Muscle of leg (tissue), 11 donors: Measurements from ENCODE around the gene PPFIBP1. TPM values are rescaled to one million over a fixed set of nuclear protein-coding genes. Genes with fewer than 3 reads are reported as not detected.
A peak's percentile ranks its signal among the peaks of the same experiment; 100 is the strongest.
"Not testable (repeated sequence)": the region's sequence is repeated elsewhere in the genome, so short reads cannot be mapped to it uniquely, and the experiment has no call there.

Experiments
- DNase-seq: peaks from one replicate; pipeline ENCODE4 v3.0.0; 2013
- H3K27ac ChIP-seq: one replicate; pipeline ENCODE4 v1.5.1; 2013; ENCODE audit warnings: mild to moderate bottlenecking, low read length, control low read depth
- H3K27me3 ChIP-seq: one replicate; pipeline ENCODE4 v1.6.1; 2013; ENCODE audit warnings: low read length; ENCODE audit not compliant: control insufficient read depth, insufficient read depth
- H3K36me3 ChIP-seq: one replicate; pipeline ENCODE4 v1.6.1; 2013; ENCODE audit warnings: low read length; ENCODE audit not compliant: control insufficient read depth, insufficient read depth
- H3K4me1 ChIP-seq: one replicate; pipeline ENCODE4 v1.6.1; 2013; ENCODE audit warnings: low read length; ENCODE audit not compliant: control insufficient read depth, insufficient read depth
- H3K4me3 ChIP-seq: one replicate; pipeline ENCODE4 v1.5.1; 2013; ENCODE audit warnings: low read length, control low read depth
- H3K9me3 ChIP-seq: replicated peaks from 2 replicates; pipeline ENCODE4 v1.6.1; 2013; ENCODE audit warnings: low read depth, low read length; ENCODE audit not compliant: control insufficient read depth
- WGBS: methylation state at CpG from one replicate; pipeline ENCODE4 v1.1.5; 2013; ENCODE audit warnings: missing lambda C conversion rate; ENCODE audit not compliant: insufficient coverage; 5-methylcytosine and 5-hydroxymethylcytosine counted together
- polyA plus RNA-seq, 8 donors: library from polyadenylated mRNA; unstranded; fragments of 120-200 nt; gene quantifications; one replicate each; pipeline versions ENCODE4 v1.2.1 to v1.2.3, GENCODE V29; 2013; ENCODE audit warnings: inconsistent platforms in 1 of 8, low replicate concordance in 1 of 8; ENCODE audit not compliant: insufficient read length in 8 of 8, insufficient read depth in 1 of 8
- total RNA-seq: library from RNA; stranded (reverse); fragments of 120-200 nt; gene quantifications from one replicate; pipeline ENCODE4 v1.2.4, GENCODE V29; 2013

Gene PPFIBP1
- total and polyA plus RNA-seq, 9 donors, result 24.1 to 51.4 (median 37.3) TPM

- Histone ChIP-seq H3K36me3 (no peaks in the 10 kb centered on the region), H3K27me3 (no peaks in the 10 kb centered on the region), H3K4me1 (peaks cover 10% of the 10 kb centered on the region), H3K27ac (no peak overlapping the region), H3K4me3 (no peak overlapping the region), H3K9me3 (no peaks in the 10 kb centered on the region)
- no peak for DNase-seq
- 90% methylated on average over 2 of the region's 3 CpGs for WGBS
These were observed 61.8 kb downstream of the PPFIBP1 start for GRCh38 chr12:27585739-27586265.

- not testable (repeated sequence) for DNase-seq, H3K27me3 ChIP-seq, H3K4me3 ChIP-seq, H3K27ac ChIP-seq, H3K36me3 ChIP-seq, H3K9me3 ChIP-seq
- H3K4me1 ChIP-seq, result peaks cover 12% of the 10 kb centered on the region
- WGBS, result no CpG with 5 or more reads among the region's 2 CpGs
These were observed 64.2 kb downstream of the PPFIBP1 start for GRCh38 chr12:27588075-27588730.

- no peak overlapping the region for H3K4me3 ChIP-seq
- no peak for DNase-seq
- no peaks in the 10 kb centered on the region for H3K27me3 ChIP-seq
- no peak overlapping the region for H3K27ac ChIP-seq
- WGBS, result no CpG with 5 or more reads among the region's 4 CpGs
- H3K36me3 ChIP-seq, result no peaks in the 10 kb centered on the region
- no peaks in the 10 kb centered on the region for H3K9me3 ChIP-seq
- peaks cover 8% of the 10 kb centered on the region for H3K4me1 ChIP-seq
These were observed 64.8 kb downstream of the PPFIBP1 start for GRCh38 chr12:27588776-27589175.

- H3K4me1 ChIP-seq, result peaks cover 8% of the 10 kb centered on the region
These were observed 65.4 kb downstream of the PPFIBP1 start for GRCh38 chr12:27589419-27589818.

DNA sequence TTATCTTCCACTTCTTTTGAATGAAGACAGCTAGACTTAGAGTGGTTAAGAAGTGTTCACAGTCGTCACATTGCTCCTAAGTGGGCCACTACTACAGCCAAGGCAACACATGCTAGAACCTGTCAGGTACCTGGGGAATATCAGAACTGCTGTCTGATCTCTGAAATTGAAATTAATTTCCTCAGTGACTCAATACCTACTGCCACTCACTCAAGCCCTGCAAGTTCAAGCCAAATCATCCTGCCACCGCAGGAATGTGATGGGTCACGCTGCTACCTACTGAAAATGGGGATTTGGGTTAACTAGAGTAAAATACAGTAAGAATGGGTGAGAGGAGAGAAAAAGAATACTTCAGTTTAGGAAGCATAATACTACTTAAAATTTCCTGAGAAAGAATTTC lies 67.7 kb downstream of the PPFIBP1 start:
- H3K27me3 ChIP-seq, H3K36me3 ChIP-seq, H3K4me3 ChIP-seq, H3K9me3 ChIP-seq, DNase-seq: not testable (repeated sequence)
- no CpG with 5 or more reads among the region's 3 CpGs for WGBS
- Histone ChIP-seq H3K27ac (peak overlapping the region; percentile 69), H3K4me1 (peaks cover 17% of the 10 kb centered on the region)

More at GRCh38 chr12:27589419-27589818, 65.4 kb downstream of the PPFIBP1 start:
- Histone ChIP-seq H3K27ac (no peak overlapping the region), H3K36me3 (no peaks in the 10 kb centered on the region), H3K27me3 (no peaks in the 10 kb centered on the region), H3K4me3 (no peak overlapping the region), H3K9me3 (no peaks in the 10 kb centered on the region)
- no peak for DNase-seq
- WGBS, result no CpG with 5 or more reads among the region's 4 CpGs

- no peak overlapping the region for H3K4me3 ChIP-seq
- peak; percentile 89 for DNase-seq
- H3K36me3 ChIP-seq, result no peaks in the 10 kb centered on the region
- peak overlapping the region; percentile 69 for H3K27ac ChIP-seq
- WGBS, result 34% methylated on average over 2 of the region's 5 CpGs
- no peaks in the 10 kb centered on the region for H3K9me3 ChIP-seq
- H3K27me3 ChIP-seq, result no peaks in the 10 kb centered on the region
- peaks cover 17% of the 10 kb centered on the region for H3K4me1 ChIP-seq
These were observed 68.5 kb downstream of the PPFIBP1 start for GRCh38 chr12:27592548-27592947.

GRCh38 chr12:27593266-27593665 lies 69.3 kb downstream of the PPFIBP1 start:
- Histone ChIP-seq H3K9me3 (no peaks in the 10 kb centered on the region), H3K4me3 (no peak overlapping the region), H3K36me3 (no peaks in the 10 kb centered on the region), H3K27ac (peak overlapping the region; percentile 69), H3K27me3 (no peaks in the 10 kb centered on the region), H3K4me1 (peaks cover 17% of the 10 kb centered on the region)
- WGBS, result 69% methylated on average over 3 of the region's 4 CpGs
- DNase-seq, result no peak

GRCh38 chr12:27595231-27595642 lies 71.2 kb downstream of the PPFIBP1 start:
- Histone ChIP-seq H3K4me1 (peaks cover 20% of the 10 kb centered on the region), H3K4me3 (peak overlapping the region; percentile 16), H3K9me3 (no peaks in the 10 kb centered on the region), H3K36me3 (no peaks in the 10 kb centered on the region), H3K27ac (peak overlapping the region; percentile 90), H3K27me3 (no peaks in the 10 kb centered on the region)
- peak; percentile 98 for DNase-seq
- 24% methylated on average over 3 of the region's 16 CpGs for WGBS

GRCh38 chr12:27598866-27599265 lies 74.9 kb downstream of the PPFIBP1 start:
- H3K9me3 ChIP-seq, DNase-seq, H3K4me3 ChIP-seq, H3K36me3 ChIP-seq, H3K27ac ChIP-seq, H3K27me3 ChIP-seq: not testable (repeated sequence)
- WGBS, result no CpG with 5 or more reads among the region's 1 CpG
- H3K4me1 ChIP-seq, result peaks cover 12% of the 10 kb centered on the region

GRCh38 chr12:27601056-27601828 lies 77.2 kb downstream of the PPFIBP1 start:
- not testable (repeated sequence) for H3K27me3 ChIP-seq, H3K4me3 ChIP-seq, DNase-seq, H3K9me3 ChIP-seq, H3K36me3 ChIP-seq, H3K27ac ChIP-seq, H3K4me1 ChIP-seq
- WGBS, result no CpG with 5 or more reads among the region's 5 CpGs
